Measurements from ENCODE around the gene AXIN2. TPM values are rescaled to one million over a fixed set of nuclear protein-coding genes. Genes with fewer than 3 reads are reported as not detected.

The AXIN2 gene
- total and polyA plus RNA-seq, 11 donors: 5.6 to 24.0 (median 12.9) TPM

GRCh38 chr17:65537845-65538674 is 23.4 kb downstream of the AXIN2 start:
- Histone ChIP-seq H3K36me3 (peaks cover 0 to 66% (median 52%) of the 10 kb centered on the region in 9 donors), H3K4me1 (peaks cover 0 to 34% (median 12%) of the 10 kb centered on the region in 12 donors), H3K27ac (no peak overlapping the region), H3K9me3 (no peaks in the 10 kb centered on the region), H3K27me3 (no peaks in the 10 kb centered on the region), H3K4me3 (no peak overlapping the region)
- peak in 1 of 5 donors; percentile 20 for DNase-seq
- intact Hi-C loops (cut with DNase I): no loop called here
- TF ChIP-seq CTCF (IDR thresholded peaks at IDR 0.05) (no peak), POLR2A (IDR thresholded peaks at IDR 0.05) (no peak)
- ATAC-seq: peak in 1 of 4 donors; percentile 41
- 92 to 96% (median 96%) methylated on average over 43 to 50 of the region's 50 CpGs for WGBS, 4 donors

- peak in 1 of 5 donors; percentile 20 for DNase-seq
- Histone ChIP-seq H3K27ac (no peak overlapping the region), H3K36me3 (peaks cover 0 to 72% (median 55%) of the 10 kb centered on the region in 9 donors), H3K9me3 (no peaks in the 10 kb centered on the region), H3K27me3 (no peaks in the 10 kb centered on the region), H3K4me1 (peaks cover 0 to 34% (median 11%) of the 10 kb centered on the region in 12 donors), H3K4me3 (no peak overlapping the region)
- intact Hi-C loops (cut with DNase I): no loop called here
- TF ChIP-seq POLR2A (IDR thresholded peaks at IDR 0.05): no peak
- no peak for TF ChIP-seq CTCF (IDR thresholded peaks at IDR 0.05)
- WGBS, 4 donors: 97 to 98% (median 97%) methylated on average over 30 to 35 of the region's 35 CpGs
- ATAC-seq: no peak
Observed at GRCh38 chr17:65537343-65537844, 24.1 kb downstream of the AXIN2 start.

DNA sequence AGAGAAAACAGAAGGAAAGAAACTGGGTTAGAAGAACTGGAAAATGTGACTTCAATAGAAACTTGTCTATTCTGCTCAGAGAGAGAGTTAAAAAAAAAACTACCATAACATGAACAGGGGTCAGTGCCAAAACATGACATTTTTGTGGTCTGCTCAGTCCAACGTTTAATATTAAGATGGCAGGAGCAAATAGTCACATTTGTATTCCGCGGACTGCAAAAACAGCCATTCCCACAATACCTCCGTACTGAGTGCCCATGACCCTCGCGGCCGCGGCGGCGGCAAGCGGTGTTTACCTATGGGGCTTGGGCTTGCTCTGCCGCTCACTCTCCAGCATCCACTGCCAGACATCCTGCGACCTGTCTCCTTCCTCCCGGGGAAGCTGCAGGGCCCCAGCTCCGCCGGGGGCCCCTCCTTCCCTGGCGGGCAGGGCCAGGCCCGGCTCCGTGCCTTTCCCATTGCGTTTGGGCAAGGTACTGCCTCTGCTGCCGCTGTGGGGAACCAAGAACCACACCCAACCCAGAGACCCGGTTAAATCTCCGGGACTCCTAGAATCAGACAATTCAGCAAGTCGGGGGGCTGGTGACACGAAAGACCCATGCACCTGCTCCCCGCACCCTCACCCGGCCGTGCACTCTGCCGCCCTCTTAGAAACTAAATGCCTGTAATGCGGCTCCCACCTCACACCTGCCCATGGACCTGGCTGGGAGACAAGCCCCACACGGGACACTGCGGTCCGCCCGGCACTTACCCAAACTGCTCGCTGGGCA is 24.7 kb downstream of the AXIN2 start:
- Histone ChIP-seq H3K9me3 (no peaks in the 10 kb centered on the region), H3K27me3 (no peaks in the 10 kb centered on the region), H3K27ac (no peak overlapping the region), H3K4me3 (no peak overlapping the region), H3K36me3 (peaks cover 0 to 73% (median 55%) of the 10 kb centered on the region in 9 donors), H3K4me1 (peaks cover 0 to 35% (median 17%) of the 10 kb centered on the region in 12 donors)
- intact Hi-C loops (cut with DNase I): no loop called here
- 92 to 96% (median 95%) methylated on average over 33 to 35 of the region's 35 CpGs for WGBS, 4 donors
- TF ChIP-seq CTCF (IDR thresholded peaks at IDR 0.05) (no peak), POLR2A (IDR thresholded peaks at IDR 0.05) (no peak)
- DNase-seq (peak in 1 of 5 donors; percentile 7), ATAC-seq (no peak)
